Measurements from ENCODE around the gene PRSS23.
A peak's percentile ranks its signal among the peaks of the same experiment; 100 is the strongest.

The PRSS23 gene

GRCh38 chr11:86790867-86791849 lies 9.2 kb upstream of the PRSS23 start:
- no peak for DNase-seq

- DNase-seq = no peak
Measured at GRCh38 chr11:86792150-86792549, 8.2 kb upstream of the PRSS23 start.

- no peak for DNase-seq
Measured at GRCh38 chr11:86793307-86793706, 7.0 kb upstream of the PRSS23 start.

GRCh38 chr11:86795511-86795910 lies 4.8 kb upstream of the PRSS23 start:
- DNase-seq = no peak

GRCh38 chr11:86795949-86796348 lies 4.4 kb upstream of the PRSS23 start:
- no peak for DNase-seq

GRCh38 chr11:86797133-86797532 lies 3.2 kb upstream of the PRSS23 start:
- DNase-seq = no peak

GRCh38 chr11:86798988-86799387 lies 1.4 kb upstream of the PRSS23 start:
- DNase-seq = no peak

GRCh38 chr11:86799680-86800075 lies 664 bp upstream of the PRSS23 start:
- DNase-seq = no peak

- DNase-seq = no peak
Measured at GRCh38 chr11:86800960-86801272, 574 bp downstream of the PRSS23 start.

GRCh38 chr11:86801364-86801763 lies 1.0 kb downstream of the PRSS23 start:
- no peak for DNase-seq

GRCh38 chr11:86802146-86802545 lies 1.8 kb downstream of the PRSS23 start:
- DNase-seq = no peak

- DNase-seq = peak; percentile 87
Measured at GRCh38 chr11:86802601-86803051, 2.3 kb downstream of the PRSS23 start.

- no peak for DNase-seq
Measured at GRCh38 chr11:86803136-86804045, 3.0 kb downstream of the PRSS23 start.

- DNase-seq = no peak
Measured at GRCh38 chr11:86804951-86805350, 4.6 kb downstream of the PRSS23 start.

- DNase-seq = no peak
Measured at GRCh38 chr11:86805873-86806310, 5.5 kb downstream of the PRSS23 start.

- no peak for DNase-seq
Measured at GRCh38 chr11:86806903-86807302, 6.6 kb downstream of the PRSS23 start.

GRCh38 chr11:86807360-86807759 lies 7.0 kb downstream of the PRSS23 start:
- no peak for DNase-seq

- no peak for DNase-seq
Measured at GRCh38 chr11:86809561-86809960, 9.2 kb downstream of the PRSS23 start.

- no peak for DNase-seq
Measured at GRCh38 chr11:86810288-86810687, 9.9 kb downstream of the PRSS23 start.

- DNase-seq = no peak
Measured at GRCh38 chr11:86811637-86812321, 11.4 kb downstream of the PRSS23 start.

GRCh38 chr11:86812322-86812670 lies 12.0 kb downstream of the PRSS23 start:
- no peak for DNase-seq

- no peak for DNase-seq
Measured at GRCh38 chr11:86812981-86813380, 12.6 kb downstream of the PRSS23 start.

- no peak for DNase-seq
Measured at GRCh38 chr11:86814775-86815174, 14.4 kb downstream of the PRSS23 start.
